Measurements from ENCODE around the gene TANC1.

- no peak for TF ChIP-seq CTCF (IDR thresholded peaks at IDR 0.05)
- TF ChIP-seq POLR2A (IDR thresholded peaks at IDR 0.05): no peak
Observed at GRCh38 chr2:158975271-158975921, 7.0 kb downstream of the TANC1 start.

All from testis (tissue), 2 donors.